LNCAP (cell line): ENCODE results near the gene CNGB1.

Source experiments
- CTCF ChIP-seq: fragments of 450-650 bp; IDR thresholded peaks from 2 replicates; pipeline ENCODE4 v1.5.1; 2017; ENCODE audit warnings: mild to moderate bottlenecking

CNGB1 gene

DNA sequence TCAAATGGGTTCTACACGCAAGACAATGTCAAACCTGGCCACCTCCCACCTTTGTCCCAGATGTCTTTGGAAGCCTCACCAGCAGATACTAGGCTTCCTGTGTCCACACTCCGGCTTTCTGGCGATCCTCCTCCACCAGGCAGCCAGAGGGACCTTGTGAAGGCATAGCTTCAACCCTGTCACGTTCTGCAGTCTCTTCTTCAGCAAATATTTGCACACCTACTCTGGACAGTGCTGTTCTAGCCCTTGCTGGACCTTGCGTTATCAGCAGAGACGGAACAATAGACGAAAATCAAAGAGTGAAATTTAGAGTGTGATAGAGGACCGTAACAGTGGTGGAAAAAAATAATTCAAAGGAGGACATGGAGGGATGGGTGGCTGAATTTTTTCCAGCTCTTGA lies 130.1 kb downstream of the CNGB1 start:
- TF ChIP-seq CTCF = no peak

GRCh38 chr16:57838161-57838560 lies 132.8 kb downstream of the CNGB1 start:
- TF ChIP-seq CTCF = no peak

DNA sequence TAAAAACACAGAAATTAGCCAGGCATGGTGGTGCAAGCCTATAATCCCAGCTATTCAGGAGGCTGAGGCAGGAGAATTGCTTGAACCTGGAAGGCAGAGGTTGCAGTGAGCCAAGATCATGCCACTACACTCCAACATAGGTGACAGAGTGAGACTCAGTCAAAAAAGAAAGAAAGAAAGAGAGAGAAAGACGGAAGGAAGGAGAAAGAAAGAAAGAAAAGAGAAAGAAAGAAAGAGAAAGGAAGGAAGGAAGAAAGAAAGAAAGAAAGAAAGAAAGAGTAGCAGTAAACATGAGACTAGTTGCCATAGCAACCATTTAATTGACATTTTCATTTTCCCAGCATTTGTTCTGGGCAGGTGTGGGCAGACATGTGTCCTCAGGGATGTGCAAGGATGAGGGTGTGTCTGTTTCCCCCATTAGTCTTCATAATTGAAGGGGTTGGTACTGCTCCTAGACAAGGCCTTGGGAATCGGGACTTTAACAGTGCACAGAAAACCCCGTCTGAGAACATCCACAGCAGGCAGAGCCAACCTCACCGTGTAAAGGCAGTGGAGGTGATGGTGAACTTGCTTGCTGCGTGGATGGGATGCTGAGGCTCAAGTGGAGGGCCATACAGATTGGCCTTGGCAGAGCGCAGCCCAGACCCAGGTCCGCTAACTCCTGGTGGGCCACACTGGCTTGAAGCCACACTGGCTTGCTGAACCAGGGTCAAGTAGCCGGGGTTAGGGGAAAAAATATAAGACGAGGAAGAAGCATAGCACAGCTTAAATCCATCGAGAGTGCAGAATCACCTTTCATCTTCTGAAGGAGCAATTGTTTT lies 133.4 kb downstream of the CNGB1 start:
- TF ChIP-seq CTCF = no peak

DNA sequence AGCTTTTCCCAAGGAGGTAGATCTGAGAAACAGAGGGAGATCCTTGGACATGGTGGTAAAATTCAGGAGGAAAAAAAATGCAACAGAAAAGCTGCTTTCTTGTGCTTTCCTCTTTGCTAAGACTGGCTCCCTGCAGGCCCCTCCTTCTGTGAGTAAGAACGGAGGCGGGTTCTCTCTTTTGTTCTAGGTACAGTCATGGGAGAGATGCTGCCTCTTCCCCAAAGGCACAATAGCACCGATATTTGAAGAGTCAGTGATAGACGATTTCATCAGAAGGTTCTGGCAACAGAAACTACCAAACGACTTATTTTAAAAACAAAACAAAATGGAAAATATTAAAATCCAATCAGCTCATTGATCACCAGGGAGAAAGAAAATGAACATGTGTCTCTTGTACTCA lies 136.0 kb downstream of the CNGB1 start:
- TF ChIP-seq CTCF = no peak
